Loucy (cell line): Measurements from ENCODE around the gene SERTAD1.
A peak's percentile ranks its signal among the peaks of the same experiment; 100 is the strongest.

Experiments used
- H2AFZ ChIP-seq: fragments of 200-600 bp; sonication (generic); 2 replicates; pipeline ENCODE4 v1.6.0; 2016; ENCODE audit warnings: antibody characterized with exemption, mild to moderate bottlenecking, low read length, moderate library complexity
- H3F3A ChIP-seq: fragments of 200-600 bp; 2 replicates; pipeline ENCODE4 v1.6.0; 2016; ENCODE audit warnings: antibody characterized with exemption, low read depth, mild to moderate bottlenecking
- H3K27me3 ChIP-seq: fragments of 200-600 bp; sonication (generic); 2 replicates; pipeline ENCODE4 v1.6.1; 2014; ENCODE audit warnings: low read length, mild to moderate bottlenecking; ENCODE audit not compliant: insufficient read depth, poor library complexity, severe bottlenecking
- H3K36me3 ChIP-seq: fragments of 200-600 bp; sonication (generic); 2 replicates; pipeline ENCODE4 v1.6.1; 2016; ENCODE audit warnings: low read length; ENCODE audit not compliant: insufficient read depth
- H3K4me1 ChIP-seq: fragments of 200-600 bp; sonication (generic); 2 replicates; pipeline ENCODE4 v1.5.1; 2014; ENCODE audit warnings: low read length, mild to moderate bottlenecking; ENCODE audit not compliant: insufficient read depth, poor library complexity, severe bottlenecking
- H3K4me2 ChIP-seq: fragments of 200-600 bp; sonication (generic); 2 replicates; pipeline ENCODE4 v1.6.0; 2014; ENCODE audit warnings: antibody characterized with exemption, low read length, low read depth, mild to moderate bottlenecking; ENCODE audit not compliant: poor library complexity, severe bottlenecking
- H3K4me3 ChIP-seq: fragments of 200-600 bp; sonication (generic); 2 replicates; pipeline ENCODE4 v1.5.1; 2014; ENCODE audit warnings: low read length, mild to moderate bottlenecking, mixed read lengths; ENCODE audit not compliant: poor library complexity, severe bottlenecking
- H3K79me2 ChIP-seq: fragments of 200-600 bp; sonication (generic); 2 replicates; pipeline ENCODE4 v1.6.1; 2014; ENCODE audit warnings: low read length; ENCODE audit not compliant: insufficient read depth
- H3K9ac ChIP-seq: fragments of 200-600 bp; sonication (generic); 2 replicates; pipeline ENCODE4 v1.6.0; 2014; ENCODE audit warnings: mild to moderate bottlenecking, low read depth, low read length, moderate library complexity; ENCODE audit not compliant: poor library complexity, severe bottlenecking
- H3K9me2 ChIP-seq: fragments of 200-600 bp; sonication (generic); replicated peaks from 2 replicates; pipeline ENCODE4 v1.6.1; 2016; ENCODE audit warnings: low read depth, low read length, mixed read lengths
- H3K9me3 ChIP-seq: fragments of 200-600 bp; sonication (generic); 2 replicates; pipeline ENCODE4 v1.6.1; 2014; ENCODE audit warnings: mild to moderate bottlenecking, antibody characterized with exemption, low read length, low read depth; ENCODE audit not compliant: insufficient read depth
- H4K20me1 ChIP-seq: fragments of 200-600 bp; sonication (generic); 2 replicates; pipeline ENCODE4 v1.6.0; 2014; ENCODE audit warnings: antibody characterized with exemption, low read length, mild to moderate bottlenecking; ENCODE audit not compliant: insufficient read depth, poor library complexity, severe bottlenecking
- CTCF ChIP-seq: fragments of 200-600 bp; sonication (generic); conservative IDR thresholded peaks from 2 replicates; pipeline ENCODE4 v1.5.1; 2014; ENCODE audit warnings: mild to moderate bottlenecking, antibody characterized with exemption, low read length
- EZH2phosphoT487 ChIP-seq: fragments of 200-600 bp; IDR thresholded peaks from 2 replicates; pipeline ENCODE4 v1.6.1; 2018; ENCODE audit warnings: antibody characterized with exemption, mild to moderate bottlenecking, moderate library complexity, borderline replicate concordance

SERTAD1 gene

GRCh38 chr19:40422748-40423566, 2.8 kb downstream of the SERTAD1 start:
- TF ChIP-seq CTCF (no peak), EZH2phosphoT487 (no peak)
- peaks cover 7% of the 10 kb centered on the region; the same call in 1 of the 2 replicates for H3K79me2 ChIP-seq
- H4K20me1 ChIP-seq: no peaks in the 10 kb centered on the region
- H3K9me3 ChIP-seq: no peaks in the 10 kb centered on the region
- H3K36me3 ChIP-seq: no peaks in the 10 kb centered on the region
- H3K27me3 ChIP-seq: no peaks in the 10 kb centered on the region
- H3K4me3 ChIP-seq: no peak overlapping the region
- no peaks in the 10 kb centered on the region for H3K9me2 ChIP-seq
- H3K9ac ChIP-seq: no peak overlapping the region
- H3K4me2 ChIP-seq: no peak overlapping the region
- H2AFZ ChIP-seq: no peak overlapping the region
- H3F3A ChIP-seq: no peaks in the 10 kb centered on the region
- H3K4me1 ChIP-seq: peaks cover 16% of the 10 kb centered on the region

GRCh38 chr19:40421993-40422747, 3.6 kb downstream of the SERTAD1 start:
- H3K79me2 ChIP-seq: peaks cover 7% of the 10 kb centered on the region; the same call in 1 of the 2 replicates
- peaks cover 16% of the 10 kb centered on the region for H3K4me1 ChIP-seq
- H2AFZ ChIP-seq: no peak overlapping the region
- H3K36me3 ChIP-seq: no peaks in the 10 kb centered on the region
- no peaks in the 10 kb centered on the region for H3K27me3 ChIP-seq
- TF ChIP-seq CTCF (no peak), EZH2phosphoT487 (no peak)
- no peaks in the 10 kb centered on the region for H3K9me2 ChIP-seq
- peak overlapping the region; percentile 85 for H3K4me2 ChIP-seq
- H3F3A ChIP-seq: no peaks in the 10 kb centered on the region
- peak overlapping the region; percentile 70 for H3K9ac ChIP-seq
- H3K9me3 ChIP-seq: no peaks in the 10 kb centered on the region
- no peaks in the 10 kb centered on the region for H4K20me1 ChIP-seq
- H3K4me3 ChIP-seq: no peak overlapping the region

DNA sequence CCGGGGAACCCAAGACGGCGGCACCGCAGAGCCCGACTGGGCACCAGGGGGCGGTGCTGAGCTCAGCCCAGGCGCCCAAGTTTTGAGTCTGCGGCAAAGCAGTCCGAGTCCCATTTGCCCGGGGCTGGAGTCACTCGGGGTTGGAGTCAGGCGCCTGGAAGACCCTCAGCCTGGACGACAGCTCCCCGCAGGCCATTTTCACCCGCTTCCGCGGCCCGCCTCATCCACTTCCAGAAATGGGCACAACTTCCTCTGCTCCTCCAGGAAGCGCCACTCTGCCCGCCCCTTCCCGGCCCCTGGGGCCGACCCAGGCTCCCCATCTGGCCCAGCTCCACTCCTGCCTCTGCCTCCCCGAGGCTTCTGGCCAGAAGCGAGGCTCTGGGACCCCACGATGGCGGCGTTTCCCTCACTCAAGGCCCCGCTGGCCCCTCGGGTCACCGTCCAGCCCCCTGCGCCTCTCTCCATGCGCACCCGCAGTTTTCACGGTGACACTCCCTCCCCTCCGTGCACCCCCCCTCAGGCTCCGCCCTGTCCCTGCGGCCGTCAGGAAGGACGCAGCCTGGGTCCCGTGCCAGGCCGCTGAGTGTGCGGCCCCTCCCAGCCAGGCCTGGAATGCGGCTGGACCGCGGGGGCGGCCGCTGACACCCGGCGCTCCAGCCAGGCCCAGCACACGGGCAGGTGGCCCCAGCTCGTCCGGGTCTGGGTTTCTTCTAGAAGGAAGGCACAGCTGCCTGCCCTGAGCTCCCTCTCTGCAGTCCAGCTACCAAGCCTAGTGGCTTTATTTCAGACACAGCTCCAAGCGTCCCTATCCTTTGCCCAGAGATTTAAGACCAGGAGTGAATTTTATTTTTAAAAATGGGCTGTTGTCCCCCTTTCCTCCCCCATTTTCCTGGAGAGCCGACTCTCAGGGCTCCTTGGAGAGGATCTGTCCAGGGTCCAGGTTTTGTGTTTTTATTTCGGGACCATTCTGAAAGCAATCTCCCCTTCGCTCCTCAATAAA, 4.7 kb downstream of the SERTAD1 start:
- Histone ChIP-seq H3K4me1 (peaks cover 12% of the 10 kb centered on the region), H3K9me2 (no peaks in the 10 kb centered on the region), H3K27me3 (no peaks in the 10 kb centered on the region), H3K4me3 (peak overlapping the region; percentile 73), H2AFZ (peak overlapping the region; percentile 80), H3K9me3 (no peaks in the 10 kb centered on the region), H3K36me3 (no peaks in the 10 kb centered on the region), H3K9ac (peak overlapping the region; percentile 70), H4K20me1 (no peaks in the 10 kb centered on the region), H3K79me2 (peaks cover 7% of the 10 kb centered on the region; the same call in 1 of the 2 replicates), H3F3A (no peaks in the 10 kb centered on the region), H3K4me2 (peak overlapping the region; percentile 85)
- TF ChIP-seq EZH2phosphoT487 (no peak), CTCF (peak; percentile 86)
